ENCODE data around the gene BICC1. TPM values are rescaled to one million over a fixed set of nuclear protein-coding genes. Genes with fewer than 3 reads are reported as not detected.

BICC1 gene
- total and polyA plus RNA-seq, 8 donors = 19.0 to 37.4 (median 23.0) TPM

DNA sequence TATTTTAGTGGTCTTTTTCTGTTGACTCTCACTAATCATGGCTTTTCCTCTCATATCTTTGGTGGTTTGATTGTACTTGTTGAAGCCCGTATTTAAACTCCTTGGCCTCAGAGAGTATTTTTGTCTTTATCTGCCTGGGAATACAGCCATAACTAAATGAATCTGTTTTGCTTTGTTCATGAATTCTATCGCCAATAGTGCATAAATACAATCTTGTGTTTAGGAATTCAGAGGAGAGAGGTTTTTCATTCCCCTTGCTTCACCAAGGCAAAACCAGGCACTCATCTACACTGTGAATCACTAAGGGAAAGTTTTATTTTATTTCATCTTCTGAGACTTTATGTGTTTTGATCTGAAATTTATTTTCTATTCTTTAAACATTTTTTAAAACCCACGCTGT lies 152.7 kb downstream of the BICC1 start:
- peak overlapping the region in 2 of 4 donors; percentile 22 to 42 for H3K4me3 ChIP-seq
- ATAC-seq = peak in 3 of 4 donors; percentile 37 to 43 (median 40)

DNA sequence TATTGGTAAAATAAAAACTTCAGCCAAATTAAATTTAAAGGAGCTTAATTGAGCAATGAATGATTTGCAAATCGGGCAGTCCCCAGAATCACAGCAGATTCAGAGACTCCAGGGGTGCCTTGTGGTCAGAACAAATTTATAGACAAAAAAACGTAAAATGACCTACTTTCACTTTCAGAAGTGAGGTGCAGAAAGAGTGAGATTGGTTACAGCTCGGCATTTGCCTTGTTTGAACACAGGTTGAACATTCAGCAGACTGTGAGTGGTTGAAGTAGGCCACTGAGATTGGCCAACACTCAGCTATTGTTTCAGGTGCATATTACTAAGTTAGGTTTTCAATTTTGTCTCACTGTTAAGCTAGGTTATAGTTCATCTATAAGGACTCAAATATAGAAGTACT lies 153.4 kb downstream of the BICC1 start:
- Histone ChIP-seq H3K27me3 (no peaks in the 10 kb centered on the region), H3K4me1 (peaks cover 0 to 9% (median 6%) of the 10 kb centered on the region in 3 donors), H3K36me3 (no peaks in the 10 kb centered on the region), H3K9me3 (no peaks in the 10 kb centered on the region), H3K4me3 (peak overlapping the region in 2 of 4 donors; percentile 22 to 42), H3K27ac (peak overlapping the region in 2 of 4 donors; percentile 57)
- FAIRE-seq = no peak
- peak in 3 of 6 donors; percentile 9 to 27 (median 17) for DNase-seq
- ATAC-seq = peak; percentile 72 to 94 (median 94)
- intact Hi-C loops (cut with DNase I) = no loop called here
- TF ChIP-seq, protein P1, sequence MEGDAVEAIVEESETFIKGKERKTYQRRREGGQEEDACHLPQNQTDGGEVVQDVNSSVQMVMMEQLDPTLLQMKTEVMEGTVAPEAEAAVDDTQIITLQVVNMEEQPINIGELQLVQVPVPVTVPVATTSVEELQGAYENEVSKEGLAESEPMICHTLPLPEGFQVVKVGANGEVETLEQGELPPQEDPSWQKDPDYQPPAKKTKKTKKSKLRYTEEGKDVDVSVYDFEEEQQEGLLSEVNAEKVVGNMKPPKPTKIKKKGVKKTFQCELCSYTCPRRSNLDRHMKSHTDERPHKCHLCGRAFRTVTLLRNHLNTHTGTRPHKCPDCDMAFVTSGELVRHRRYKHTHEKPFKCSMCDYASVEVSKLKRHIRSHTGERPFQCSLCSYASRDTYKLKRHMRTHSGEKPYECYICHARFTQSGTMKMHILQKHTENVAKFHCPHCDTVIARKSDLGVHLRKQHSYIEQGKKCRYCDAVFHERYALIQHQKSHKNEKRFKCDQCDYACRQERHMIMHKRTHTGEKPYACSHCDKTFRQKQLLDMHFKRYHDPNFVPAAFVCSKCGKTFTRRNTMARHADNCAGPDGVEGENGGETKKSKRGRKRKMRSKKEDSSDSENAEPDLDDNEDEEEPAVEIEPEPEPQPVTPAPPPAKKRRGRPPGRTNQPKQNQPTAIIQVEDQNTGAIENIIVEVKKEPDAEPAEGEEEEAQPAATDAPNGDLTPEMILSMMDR (IDR thresholded peaks at IDR 0.05) = no peak
- WGBS, 2 donors = 6 to 12% methylated on average over 3 of the region's 3 CpGs

More for the DNA sequence above, 152.7 kb downstream of the BICC1 start:
- 24 to 38% methylated on average over 3 of the region's 3 CpGs for WGBS, 2 donors
- Histone ChIP-seq H3K27me3 (no peaks in the 10 kb centered on the region), H3K36me3 (no peaks in the 10 kb centered on the region), H3K27ac (peak overlapping the region in 2 of 4 donors; percentile 57), H3K4me1 (peaks cover 0 to 9% (median 6%) of the 10 kb centered on the region in 3 donors), H3K9me3 (no peaks in the 10 kb centered on the region)
- TF ChIP-seq, protein P1 (IDR thresholded peaks at IDR 0.05) = no peak
- FAIRE-seq (no peak), DNase-seq (no peak)
- intact Hi-C loops (cut with DNase I) = no loop called here

DNA sequence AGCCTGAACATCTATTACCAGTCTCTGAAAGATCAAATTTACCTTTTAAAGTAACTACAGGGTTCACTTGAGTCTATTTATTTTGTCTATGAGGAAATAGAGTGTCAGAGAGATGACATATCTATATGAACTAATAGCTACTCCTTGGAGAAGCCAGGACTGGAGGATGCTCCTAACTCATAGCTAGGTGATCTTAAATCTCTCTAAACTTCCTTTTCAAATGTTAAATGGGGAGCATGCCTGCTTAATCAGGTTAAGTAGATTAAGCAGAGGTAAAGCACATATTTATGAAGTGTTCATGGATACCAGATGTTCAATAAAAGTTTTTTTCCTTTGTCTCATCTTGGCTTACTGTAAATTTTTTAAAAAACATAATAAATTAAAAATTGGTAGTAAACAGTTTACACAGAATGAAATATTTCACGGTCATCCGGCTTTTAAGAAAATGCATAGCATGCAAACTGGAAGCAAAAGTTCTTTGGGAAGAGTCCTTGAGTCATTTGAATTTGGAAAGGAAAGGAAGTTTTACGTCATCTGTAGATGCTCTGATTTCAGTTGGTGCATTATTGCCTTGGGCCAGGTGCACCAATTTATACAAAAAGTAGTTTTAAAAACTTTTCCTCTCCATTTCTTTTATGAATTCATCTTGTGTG lies 155.1 kb downstream of the BICC1 start:
- H3K9me3 ChIP-seq = no peaks in the 10 kb centered on the region
- DNase-seq = no peak
- intact Hi-C loops (cut with DNase I) = no loop called here
- no peak overlapping the region for H3K27ac ChIP-seq
- H3K4me1 ChIP-seq = peaks cover 0 to 9% (median 6%) of the 10 kb centered on the region in 3 donors
- 77 to 90% methylated on average over 3 of the region's 3 CpGs for WGBS, 2 donors
- TF ChIP-seq, protein P1 (IDR thresholded peaks at IDR 0.05) = no peak
- no peak for FAIRE-seq
- H3K36me3 ChIP-seq = no peaks in the 10 kb centered on the region
- no peaks in the 10 kb centered on the region for H3K27me3 ChIP-seq
- no peak overlapping the region for H3K4me3 ChIP-seq
- ATAC-seq = no peak

DNA sequence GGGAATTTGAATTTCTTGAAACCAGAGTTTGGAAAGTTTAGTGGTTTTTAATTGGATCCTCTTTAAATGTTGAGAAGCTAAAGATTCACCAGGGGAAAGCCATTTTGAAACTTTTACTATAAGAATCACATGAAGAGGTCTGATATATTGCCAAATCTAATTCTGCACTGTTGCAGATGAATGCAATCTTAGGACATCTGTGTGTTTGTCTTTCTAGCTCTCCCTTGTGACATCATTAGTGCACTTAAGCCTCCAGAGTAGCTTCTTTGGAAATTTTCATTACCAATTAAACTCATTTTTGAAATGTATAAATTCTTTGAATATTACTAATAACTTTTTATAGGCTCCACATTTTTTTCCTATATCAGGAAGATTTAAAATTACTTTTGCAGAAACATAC lies 160.2 kb downstream of the BICC1 start:
- no peak for ATAC-seq
- no peak overlapping the region for H3K27ac ChIP-seq
- TF ChIP-seq, protein P1 (IDR thresholded peaks at IDR 0.05) = no peak
- DNase-seq = no peak
- no peaks in the 10 kb centered on the region for H3K27me3 ChIP-seq
- H3K9me3 ChIP-seq = no peaks in the 10 kb centered on the region
- FAIRE-seq = no peak
- intact Hi-C loops (cut with DNase I) = no loop called here
- H3K36me3 ChIP-seq = no peaks in the 10 kb centered on the region
- H3K4me3 ChIP-seq = no peak overlapping the region
- H3K4me1 ChIP-seq = no peaks in the 10 kb centered on the region

DNA sequence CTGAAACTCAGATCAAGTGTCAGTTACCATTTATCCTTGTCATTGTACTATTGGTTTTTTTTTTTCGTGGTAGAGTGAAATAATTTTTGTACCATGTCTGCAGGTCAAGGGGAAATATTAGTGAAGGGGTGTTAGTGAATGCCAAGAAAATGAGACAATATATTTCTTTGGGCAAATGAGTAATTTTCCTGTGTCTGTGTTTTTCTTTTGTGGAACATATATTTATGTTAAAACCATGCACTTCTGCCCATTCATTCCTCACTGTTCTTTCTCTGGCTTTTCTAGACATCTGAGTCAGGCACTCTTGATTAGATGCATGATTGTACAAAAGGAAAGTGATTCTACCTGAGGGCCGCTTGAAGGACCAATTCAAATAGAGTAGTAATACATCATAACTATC lies 161.6 kb downstream of the BICC1 start:
- Histone ChIP-seq H3K27me3 (no peaks in the 10 kb centered on the region), H3K27ac (no peak overlapping the region), H3K4me3 (no peak overlapping the region), H3K36me3 (no peaks in the 10 kb centered on the region), H3K9me3 (no peaks in the 10 kb centered on the region), H3K4me1 (no peaks in the 10 kb centered on the region)
- TF ChIP-seq, protein P1 (IDR thresholded peaks at IDR 0.05) = no peak
- WGBS, 2 donors = 43 to 56% methylated on average over 2 of the region's 2 CpGs
- intact Hi-C loops (cut with DNase I) = no loop called here
- ATAC-seq (no peak), DNase-seq (no peak), FAIRE-seq (no peak)
